Measurements from ENCODE around the gene NUDT19. TPM values are rescaled to one million over a fixed set of nuclear protein-coding genes. Genes with fewer than 3 reads are reported as not detected.
"Not testable (repeated sequence)": the region's sequence is repeated elsewhere in the genome, so short reads cannot be mapped to it uniquely, and the experiment has no call there.

Gene NUDT19
- total RNA-seq (2012; rRNA removed), result 9.6 and 12.2 TPM in 2 replicates

- Histone ChIP-seq H3K4me1 (ENCODE audit: control insufficient read depth, insufficient read depth, low read length) (peaks cover 32% of the 10 kb centered on the region), H3K9ac (ENCODE audit: low read depth, low read length) (peak within 1 kb of the TSS; percentile 94), H3K9me3 (replicated peaks; ENCODE audit: low read length) (no peaks in the 10 kb centered on the region), H3K36me3 (ENCODE audit: insufficient read depth, low read length) (peaks cover 6% of the 10 kb centered on the region), H3K4me2 (ENCODE audit: low read length) (peak within 1 kb of the TSS; percentile 87), H3K4me3 (ENCODE audit: low read length) (peak within 1 kb of the TSS; percentile 87), H3K27me3 (ENCODE audit: control insufficient read depth, insufficient read depth, low read length) (no peaks in the 10 kb centered on the region)
Observed at GRCh38 chr19:32691291-32691951, at the start of gene NUDT19. NUDT19 (plus strand) TSS chr19:32691821; CDS start chr19:32691961, 140 bp downstream.

- H3K4me2 ChIP-seq (ENCODE audit: low read length), result no peak overlapping the region
- H3K9me3 ChIP-seq (replicated peaks; ENCODE audit: low read length), result no peaks in the 10 kb centered on the region
- H3K4me1 ChIP-seq (ENCODE audit: control insufficient read depth, insufficient read depth, low read length), result no peaks in the 10 kb centered on the region
- no peaks in the 10 kb centered on the region for H3K27me3 ChIP-seq (ENCODE audit: control insufficient read depth, insufficient read depth, low read length)
- no peak overlapping the region for H3K4me3 ChIP-seq (ENCODE audit: low read length)
- peaks cover 66% of the 10 kb centered on the region for H3K36me3 ChIP-seq (ENCODE audit: insufficient read depth, low read length)
- no peak overlapping the region for H3K9ac ChIP-seq (ENCODE audit: low read depth, low read length)
Observed at GRCh38 chr19:32642771-32643170, 48.9 kb upstream of the NUDT19 start.

- peaks cover 45% of the 10 kb centered on the region for H3K36me3 ChIP-seq (ENCODE audit: insufficient read depth, low read length)
- H3K9me3 ChIP-seq (replicated peaks; ENCODE audit: low read length), result no peaks in the 10 kb centered on the region
- H3K4me3 ChIP-seq (ENCODE audit: low read length), result no peak overlapping the region
- no peaks in the 10 kb centered on the region for H3K4me1 ChIP-seq (ENCODE audit: control insufficient read depth, insufficient read depth, low read length)
- H3K27me3 ChIP-seq (ENCODE audit: control insufficient read depth, insufficient read depth, low read length), result no peaks in the 10 kb centered on the region
- no peak overlapping the region for H3K4me2 ChIP-seq (ENCODE audit: low read length)
- no peak overlapping the region for H3K9ac ChIP-seq (ENCODE audit: low read depth, low read length)
Observed at GRCh38 chr19:32646556-32646955, 45.1 kb upstream of the NUDT19 start.

DNA sequence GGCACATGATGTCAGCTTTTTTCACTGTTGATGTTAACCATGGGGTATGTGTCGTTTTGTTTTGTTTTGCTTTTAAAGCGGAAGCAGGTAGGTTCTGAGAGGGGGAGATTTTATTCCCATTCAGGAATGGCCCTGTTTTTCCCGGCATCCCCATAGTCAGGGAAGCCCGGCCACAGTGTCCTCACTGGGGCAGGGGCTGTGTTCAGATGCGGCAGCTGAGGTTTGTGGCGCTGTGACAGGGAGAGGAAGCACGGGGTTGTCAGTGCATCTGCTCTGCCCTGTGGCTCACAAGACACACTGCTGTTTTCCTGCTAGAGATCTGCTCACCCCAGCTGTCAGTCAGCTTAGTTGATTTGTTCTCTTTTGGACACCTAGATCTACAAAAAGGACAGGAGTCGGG, 44.3 kb upstream of the NUDT19 start:
- Histone ChIP-seq H3K4me2 (ENCODE audit: low read length) (no peak overlapping the region), H3K36me3 (ENCODE audit: insufficient read depth, low read length) (peaks cover 38% of the 10 kb centered on the region), H3K9ac (ENCODE audit: low read depth, low read length) (no peak overlapping the region), H3K9me3 (replicated peaks; ENCODE audit: low read length) (no peaks in the 10 kb centered on the region), H3K4me3 (ENCODE audit: low read length) (no peak overlapping the region), H3K27me3 (ENCODE audit: control insufficient read depth, insufficient read depth, low read length) (no peaks in the 10 kb centered on the region), H3K4me1 (ENCODE audit: control insufficient read depth, insufficient read depth, low read length) (no peaks in the 10 kb centered on the region)

DNA sequence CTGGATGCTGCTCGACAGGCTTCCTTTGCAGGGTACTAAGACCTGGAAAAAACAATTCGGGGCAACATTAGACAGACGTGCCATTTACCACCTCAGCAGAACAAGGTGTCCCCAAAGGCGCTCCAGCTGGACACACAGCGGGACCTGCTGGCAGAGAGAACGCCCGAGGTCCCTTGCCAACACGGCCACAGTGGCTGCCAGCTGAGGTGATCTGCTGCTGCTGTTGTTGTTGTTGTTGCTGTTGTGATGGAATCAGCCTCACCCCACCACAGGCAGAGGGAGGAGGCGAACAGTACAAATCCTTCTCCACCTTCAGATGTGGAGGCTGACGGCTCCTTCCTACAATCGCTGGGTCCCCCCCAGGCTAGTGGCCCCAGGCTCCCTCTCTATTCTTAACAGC, 41.9 kb upstream of the NUDT19 start:
- H3K9me3 ChIP-seq (replicated peaks; ENCODE audit: low read length), result no peaks in the 10 kb centered on the region
- peaks cover 28% of the 10 kb centered on the region for H3K36me3 ChIP-seq (ENCODE audit: insufficient read depth, low read length)
- H3K9ac ChIP-seq (ENCODE audit: low read depth, low read length), result no peak overlapping the region
- no peak overlapping the region for H3K4me3 ChIP-seq (ENCODE audit: low read length)
- H3K4me1 ChIP-seq (ENCODE audit: control insufficient read depth, insufficient read depth, low read length), result no peaks in the 10 kb centered on the region
- H3K27me3 ChIP-seq (ENCODE audit: control insufficient read depth, insufficient read depth, low read length), result no peaks in the 10 kb centered on the region
- H3K4me2 ChIP-seq (ENCODE audit: low read length), result no peak overlapping the region

GRCh38 chr19:32650671-32651070, 41.0 kb upstream of the NUDT19 start:
- Histone ChIP-seq H3K4me1 (ENCODE audit: control insufficient read depth, insufficient read depth, low read length) (no peaks in the 10 kb centered on the region), H3K36me3 (ENCODE audit: insufficient read depth, low read length) (peaks cover 35% of the 10 kb centered on the region), H3K4me3 (ENCODE audit: low read length) (no peak overlapping the region), H3K9ac (ENCODE audit: low read depth, low read length) (no peak overlapping the region), H3K9me3 (replicated peaks; ENCODE audit: low read length) (no peaks in the 10 kb centered on the region), H3K4me2 (ENCODE audit: low read length) (no peak overlapping the region), H3K27me3 (ENCODE audit: control insufficient read depth, insufficient read depth, low read length) (no peaks in the 10 kb centered on the region)

GRCh38 chr19:32651729-32652140, 39.9 kb upstream of the NUDT19 start:
- H3K36me3 ChIP-seq (ENCODE audit: insufficient read depth, low read length), result peaks cover 29% of the 10 kb centered on the region

GRCh38 chr19:32652331-32652730, 39.3 kb upstream of the NUDT19 start:
- H3K4me1 ChIP-seq (ENCODE audit: control insufficient read depth, insufficient read depth, low read length); H3K9ac ChIP-seq (ENCODE audit: low read depth, low read length); H3K9me3 ChIP-seq (replicated peaks; ENCODE audit: low read length); H3K27me3 ChIP-seq (ENCODE audit: control insufficient read depth, insufficient read depth, low read length); H3K4me2 ChIP-seq (ENCODE audit: low read length); H3K4me3 ChIP-seq (ENCODE audit: low read length): not testable (repeated sequence)
- H3K36me3 ChIP-seq (ENCODE audit: insufficient read depth, low read length), result peaks cover 25% of the 10 kb centered on the region

More at GRCh38 chr19:32651729-32652140, 39.9 kb upstream of the NUDT19 start:
- Histone ChIP-seq H3K9me3 (replicated peaks; ENCODE audit: low read length) (no peaks in the 10 kb centered on the region), H3K4me2 (ENCODE audit: low read length) (no peak overlapping the region), H3K9ac (ENCODE audit: low read depth, low read length) (no peak overlapping the region), H3K4me3 (ENCODE audit: low read length) (no peak overlapping the region), H3K27me3 (ENCODE audit: control insufficient read depth, insufficient read depth, low read length) (no peaks in the 10 kb centered on the region), H3K4me1 (ENCODE audit: control insufficient read depth, insufficient read depth, low read length) (no peaks in the 10 kb centered on the region)

DNA sequence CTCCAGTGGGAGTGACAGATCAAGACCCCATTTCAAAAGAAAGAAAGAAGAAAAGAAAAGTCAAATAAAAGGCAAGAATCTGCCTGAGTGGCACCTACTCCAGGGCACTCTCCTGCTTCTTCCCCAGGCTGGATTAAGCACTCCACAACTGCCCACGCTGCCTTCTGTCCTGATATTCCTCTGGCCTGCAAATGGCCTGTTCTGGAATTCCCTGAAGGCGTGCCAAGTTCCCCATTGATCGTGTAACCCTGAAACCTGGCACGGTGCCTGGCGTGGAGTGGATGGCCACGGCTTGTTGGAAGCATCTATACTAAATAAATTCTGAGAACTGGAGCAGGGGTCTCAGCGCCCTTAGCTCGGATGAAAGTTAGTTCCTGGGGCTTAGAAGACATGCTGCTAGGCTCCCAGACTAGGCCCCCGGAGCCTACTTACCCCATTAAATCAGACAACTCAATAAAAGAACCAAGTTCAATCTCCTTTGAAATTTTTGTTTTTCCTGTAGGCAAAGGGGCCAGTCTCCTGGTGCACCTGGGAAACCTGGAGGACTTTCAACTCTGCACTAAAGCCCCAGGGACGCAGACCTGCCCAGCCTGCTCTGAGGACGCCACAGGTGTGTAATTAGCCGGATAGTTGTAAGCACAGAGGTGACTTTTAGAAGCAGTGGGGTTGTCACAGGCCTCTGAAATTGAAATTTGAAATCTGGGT, 38.6 kb upstream of the NUDT19 start:
- H3K4me2 ChIP-seq (ENCODE audit: low read length), result no peak overlapping the region
- no peaks in the 10 kb centered on the region for H3K27me3 ChIP-seq (ENCODE audit: control insufficient read depth, insufficient read depth, low read length)
- H3K9ac ChIP-seq (ENCODE audit: low read depth, low read length), result no peak overlapping the region
- H3K9me3 ChIP-seq (replicated peaks; ENCODE audit: low read length), result no peaks in the 10 kb centered on the region
- H3K4me1 ChIP-seq (ENCODE audit: control insufficient read depth, insufficient read depth, low read length), result no peaks in the 10 kb centered on the region
- H3K4me3 ChIP-seq (ENCODE audit: low read length), result no peak overlapping the region
- peaks cover 23% of the 10 kb centered on the region for H3K36me3 ChIP-seq (ENCODE audit: insufficient read depth, low read length)

- no peak overlapping the region for H3K4me3 ChIP-seq (ENCODE audit: low read length)
- H3K36me3 ChIP-seq (ENCODE audit: insufficient read depth, low read length), result peaks cover 25% of the 10 kb centered on the region
- H3K9me3 ChIP-seq (replicated peaks; ENCODE audit: low read length), result no peaks in the 10 kb centered on the region
- no peak overlapping the region for H3K4me2 ChIP-seq (ENCODE audit: low read length)
- H3K4me1 ChIP-seq (ENCODE audit: control insufficient read depth, insufficient read depth, low read length), result no peaks in the 10 kb centered on the region
- H3K27me3 ChIP-seq (ENCODE audit: control insufficient read depth, insufficient read depth, low read length), result no peaks in the 10 kb centered on the region
- no peak overlapping the region for H3K9ac ChIP-seq (ENCODE audit: low read depth, low read length)
Observed at GRCh38 chr19:32653599-32653915, 38.1 kb upstream of the NUDT19 start.

DNA sequence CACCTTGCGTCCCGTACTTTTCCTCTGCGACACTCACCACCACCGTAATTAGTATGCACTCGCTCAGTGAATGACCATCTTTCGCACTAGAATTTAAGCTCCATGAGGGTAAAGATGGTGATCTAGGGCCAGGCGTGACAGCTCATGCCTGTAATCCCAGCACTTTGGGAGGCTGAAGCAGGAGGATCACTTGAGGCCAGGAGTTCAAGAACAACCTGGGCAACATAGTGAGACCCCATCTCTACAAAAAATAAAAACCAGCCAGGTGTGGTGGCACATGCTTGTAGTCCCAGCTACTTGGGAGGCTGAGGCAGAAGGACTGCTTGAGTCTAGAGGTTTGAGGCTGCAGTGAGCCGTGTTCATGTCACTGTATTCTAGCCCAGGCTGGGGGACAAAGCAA, 35.2 kb upstream of the NUDT19 start:
- H3K27me3 ChIP-seq (ENCODE audit: control insufficient read depth, insufficient read depth, low read length); H3K9ac ChIP-seq (ENCODE audit: low read depth, low read length); H3K9me3 ChIP-seq (replicated peaks; ENCODE audit: low read length); H3K4me1 ChIP-seq (ENCODE audit: control insufficient read depth, insufficient read depth, low read length); H3K4me2 ChIP-seq (ENCODE audit: low read length); H3K4me3 ChIP-seq (ENCODE audit: low read length): not testable (repeated sequence)
- H3K36me3 ChIP-seq (ENCODE audit: insufficient read depth, low read length), result peaks cover 23% of the 10 kb centered on the region

DNA sequence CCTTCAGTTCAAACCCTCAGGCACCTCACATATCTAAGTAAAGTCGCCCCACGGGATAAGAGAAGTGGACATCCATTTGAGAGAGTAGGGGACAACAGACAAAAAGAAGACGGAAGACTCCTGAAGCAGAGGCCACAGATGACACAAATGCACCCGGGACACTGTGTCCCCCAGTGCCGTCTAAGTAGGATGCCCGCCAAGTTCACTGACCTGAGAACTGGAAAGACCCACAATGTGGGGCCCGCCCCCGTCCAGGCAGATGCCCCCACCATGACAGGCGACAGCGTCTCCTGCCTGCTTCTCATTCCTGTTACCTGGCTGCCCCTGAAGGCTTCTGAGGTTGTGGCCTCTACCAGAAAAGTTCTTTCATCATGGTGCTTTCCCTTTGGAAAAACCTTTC, 33.5 kb upstream of the NUDT19 start:
- H3K4me2 ChIP-seq (ENCODE audit: low read length), result no peak overlapping the region
- H3K36me3 ChIP-seq (ENCODE audit: insufficient read depth, low read length), result peaks cover 20% of the 10 kb centered on the region
- no peak overlapping the region for H3K4me3 ChIP-seq (ENCODE audit: low read length)
- no peaks in the 10 kb centered on the region for H3K9me3 ChIP-seq (replicated peaks; ENCODE audit: low read length)
- H3K9ac ChIP-seq (ENCODE audit: low read depth, low read length), result no peak overlapping the region
- peaks cover 4% of the 10 kb centered on the region for H3K4me1 ChIP-seq (ENCODE audit: control insufficient read depth, insufficient read depth, low read length)
- no peaks in the 10 kb centered on the region for H3K27me3 ChIP-seq (ENCODE audit: control insufficient read depth, insufficient read depth, low read length)

Measured in skeletal muscle satellite cell (primary cell).